Activated CD4-positive, alpha-beta memory T cell treated with anti-CD3 and anti-CD28 coated beads for 36 hours (primary cell): ENCODE results near the gene VTI1A. TPM values are rescaled to one million over a fixed set of nuclear protein-coding genes. Genes with fewer than 3 reads are reported as not detected.

Source experiments
- CTCF ChIA-PET: fragments of 350-600 bp; sonication (Branson Sonifier 250); formaldehyde crosslinking; loops from one replicate; lab custom pipeline; 2021; ENCODE audit warnings: antibody characterized with exemption, inconsistent platforms; lab: Charles Lee
- POLR2A ChIA-PET: fragments of 350-600 bp; sonication (Branson Sonifier 250); formaldehyde crosslinking; loops from one replicate; lab custom pipeline; 2021; ENCODE audit warnings: antibody characterized with exemption; lab: Charles Lee
- DNase-seq: peaks from one replicate; pipeline ENCODE4 v3.0.0-alpha.2; 2020
- H3K27ac Mint-ChIP-seq: one replicate; pipeline ENCODE4 v1.8.0; 2021; ENCODE audit warnings: mixed read lengths
- H3K27me3 Mint-ChIP-seq: one replicate; pipeline ENCODE4 v1.8.0; 2021; ENCODE audit warnings: mixed read lengths
- H3K36me3 Mint-ChIP-seq: one replicate; pipeline ENCODE4 v1.8.0; 2021; ENCODE audit warnings: mixed read lengths
- H3K4me1 Mint-ChIP-seq: one replicate; pipeline ENCODE4 v1.8.0; 2021; ENCODE audit warnings: low read depth, mixed read lengths
- H3K4me3 Mint-ChIP-seq: one replicate; pipeline ENCODE4 v1.8.0; 2021; ENCODE audit warnings: mild to moderate bottlenecking, mixed read lengths
- H3K9me3 Mint-ChIP-seq: one replicate; pipeline ENCODE4 v1.8.0; 2021; ENCODE audit warnings: mixed read lengths
- intact Hi-C: fragments of 100-400 bp; cut with micrococcal nuclease; formaldehyde crosslinking; loops from one replicate; pipeline ENCODE4 v1.15.1; 2023
- total RNA-seq, 2 experiments: library from RNA; stranded (reverse); gene quantifications; one replicate each; pipeline ENCODE4 v1.2.3, GENCODE V29; 2021

VTI1A gene
- total RNA-seq, 2 experiments from 2014 or later: 24.3 to 24.5 TPM

GRCh38 chr10:112835217-112835715 is 388.3 kb downstream of the VTI1A start:
- POLR2A ChIA-PET: no interaction called here
- H3K27ac Mint-ChIP-seq: no peak overlapping the region
- no peaks in the 10 kb centered on the region for H3K27me3 Mint-ChIP-seq
- DNase-seq: no peak
- peaks cover 13% of the 10 kb centered on the region for H3K9me3 Mint-ChIP-seq
- no peaks in the 10 kb centered on the region for H3K4me1 Mint-ChIP-seq
- CTCF ChIA-PET: no interaction called here
- H3K4me3 Mint-ChIP-seq: no peak overlapping the region
- H3K36me3 Mint-ChIP-seq: peaks cover 8% of the 10 kb centered on the region
- intact Hi-C loops: no loop called here

DNA sequence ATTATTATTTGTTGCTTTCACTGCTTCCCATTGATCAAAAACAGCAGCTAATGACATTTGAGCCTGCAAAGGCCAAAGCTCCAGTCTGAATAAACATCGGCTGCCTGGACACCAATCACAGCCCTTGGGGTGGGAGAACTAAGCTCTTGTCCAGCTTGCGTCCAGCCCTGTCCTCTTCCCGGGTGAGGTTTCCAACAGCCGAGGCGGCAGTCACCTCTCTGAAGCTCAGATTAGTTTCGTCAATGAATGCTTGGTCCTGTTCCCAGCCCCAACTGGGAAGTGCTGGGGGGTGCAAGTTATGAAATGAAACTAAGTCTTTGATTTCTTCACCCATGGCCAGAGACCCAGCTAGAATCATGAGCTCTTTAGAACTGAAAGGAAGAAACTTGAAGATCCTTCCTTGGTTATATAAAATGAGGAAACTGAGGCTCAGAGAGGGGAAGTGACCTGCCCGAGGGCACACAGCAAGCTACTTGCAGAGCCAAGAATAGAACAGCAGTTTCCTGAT is 389.0 kb downstream of the VTI1A start:
- H3K4me3 Mint-ChIP-seq: no peak overlapping the region
- no peak overlapping the region for H3K27ac Mint-ChIP-seq
- H3K9me3 Mint-ChIP-seq: peaks cover 14% of the 10 kb centered on the region
- POLR2A ChIA-PET: no interaction called here
- CTCF ChIA-PET: no interaction called here
- H3K4me1 Mint-ChIP-seq: no peaks in the 10 kb centered on the region
- intact Hi-C loops: no loop called here
- DNase-seq: no peak
- no peaks in the 10 kb centered on the region for H3K27me3 Mint-ChIP-seq
- H3K36me3 Mint-ChIP-seq: peaks cover 5% of the 10 kb centered on the region

DNA sequence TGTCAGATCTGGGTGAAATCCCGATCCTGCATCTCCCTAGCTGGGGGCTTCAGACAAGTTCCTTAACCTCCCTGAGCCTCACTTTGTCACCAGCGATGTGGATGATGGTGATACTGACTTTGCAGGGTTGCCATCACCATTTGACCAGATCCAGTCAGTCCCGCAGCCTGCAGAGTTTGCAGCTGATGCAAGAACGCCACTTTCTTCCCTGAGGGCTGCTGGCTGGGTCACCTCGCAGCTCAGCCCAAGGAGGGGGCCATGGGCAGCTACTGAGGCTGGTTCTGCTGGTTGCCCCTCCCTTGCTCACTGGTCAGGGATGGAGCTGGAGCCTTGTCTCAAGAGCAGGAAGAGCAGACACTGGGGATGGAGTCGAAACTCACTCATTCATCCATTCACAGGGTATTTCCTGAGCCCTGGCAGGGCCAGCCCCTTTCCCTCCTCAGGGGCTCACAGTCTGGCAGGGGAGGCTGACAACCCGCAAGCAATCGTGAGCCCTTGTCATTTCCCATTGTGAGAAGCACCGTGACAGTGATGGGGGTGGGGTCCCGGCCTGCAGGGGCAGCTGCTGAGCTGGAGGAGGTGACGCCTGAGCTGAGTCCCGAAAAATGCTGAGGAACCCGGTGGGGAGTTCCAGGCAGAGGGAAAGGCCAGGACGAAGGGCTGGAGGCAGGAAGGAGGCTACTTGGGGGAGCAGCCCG is 391.9 kb downstream of the VTI1A start:
- DNase-seq: no peak
- CTCF ChIA-PET: no interaction called here
- no peaks in the 10 kb centered on the region for H3K27me3 Mint-ChIP-seq
- no peaks in the 10 kb centered on the region for H3K36me3 Mint-ChIP-seq
- POLR2A ChIA-PET: interaction anchor here (0.5 kb wide), 1 partner anchor 154 kb away, joined by 3 read pairs; no protein-coding TSS in a partner anchor
- peaks cover 14% of the 10 kb centered on the region for H3K9me3 Mint-ChIP-seq
- intact Hi-C loops: no loop called here
- H3K27ac Mint-ChIP-seq: no peak overlapping the region
- no peak overlapping the region for H3K4me3 Mint-ChIP-seq
- no peaks in the 10 kb centered on the region for H3K4me1 Mint-ChIP-seq

DNA sequence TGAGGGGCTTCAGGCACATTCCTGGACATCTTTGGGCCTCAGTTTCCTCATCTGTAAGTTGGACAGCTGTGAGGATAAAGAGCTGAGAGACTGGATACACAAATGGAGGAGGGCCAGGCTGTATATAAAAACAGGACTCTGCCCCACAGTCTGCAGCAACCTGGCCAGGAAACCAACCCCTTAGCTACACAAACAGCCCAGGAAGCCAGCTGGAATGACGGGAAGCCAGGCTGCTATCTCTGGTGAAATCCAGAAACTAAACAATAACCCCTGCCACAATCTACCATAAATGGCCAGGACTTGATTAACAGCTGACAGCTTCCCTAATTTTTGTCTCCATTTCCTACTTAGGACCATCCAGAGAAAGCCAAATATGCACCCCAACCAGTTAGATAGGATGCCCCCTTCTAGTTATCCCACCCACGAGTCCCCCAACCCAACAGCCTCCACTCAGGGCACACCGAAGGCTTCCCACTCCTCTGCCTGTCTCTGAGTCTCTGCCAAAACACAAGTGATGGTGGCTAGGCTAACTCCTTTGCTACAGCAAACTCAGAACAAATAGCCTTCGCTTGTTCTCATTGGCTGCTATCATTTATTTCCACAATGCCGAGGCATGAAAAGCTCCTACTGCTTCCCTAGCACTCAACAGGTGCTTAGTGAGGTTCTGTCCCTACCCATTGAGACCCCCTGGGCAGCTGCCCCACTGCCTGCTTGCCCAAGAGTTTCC is 393.1 kb downstream of the VTI1A start:
- POLR2A ChIA-PET: no interaction called here
- intact Hi-C loops: no loop called here
- no peaks in the 10 kb centered on the region for H3K36me3 Mint-ChIP-seq
- H3K9me3 Mint-ChIP-seq: peaks cover 21% of the 10 kb centered on the region
- no peak for DNase-seq
- CTCF ChIA-PET: no interaction called here
- H3K4me3 Mint-ChIP-seq: no peak overlapping the region
- H3K27me3 Mint-ChIP-seq: no peaks in the 10 kb centered on the region
- H3K27ac Mint-ChIP-seq: no peak overlapping the region
- no peaks in the 10 kb centered on the region for H3K4me1 Mint-ChIP-seq

GRCh38 chr10:112841549-112841948 is 394.5 kb downstream of the VTI1A start:
- intact Hi-C loops: no loop called here
- H3K9me3 Mint-ChIP-seq: peaks cover 26% of the 10 kb centered on the region
- CTCF ChIA-PET: no interaction called here
- POLR2A ChIA-PET: no interaction called here
- H3K4me1 Mint-ChIP-seq: no peaks in the 10 kb centered on the region
- H3K4me3 Mint-ChIP-seq: no peak overlapping the region
- no peaks in the 10 kb centered on the region for H3K36me3 Mint-ChIP-seq
- H3K27me3 Mint-ChIP-seq: no peaks in the 10 kb centered on the region
- DNase-seq: no peak
- H3K27ac Mint-ChIP-seq: no peak overlapping the region

- no peak overlapping the region for H3K27ac Mint-ChIP-seq
- H3K4me1 Mint-ChIP-seq: no peaks in the 10 kb centered on the region
- no peaks in the 10 kb centered on the region for H3K27me3 Mint-ChIP-seq
- intact Hi-C loops: no loop called here
- CTCF ChIA-PET: no interaction called here
- no peak for DNase-seq
- H3K9me3 Mint-ChIP-seq: peaks cover 33% of the 10 kb centered on the region
- H3K36me3 Mint-ChIP-seq: peaks cover 8% of the 10 kb centered on the region
- no peak overlapping the region for H3K4me3 Mint-ChIP-seq
- POLR2A ChIA-PET: no interaction called here
Measured at GRCh38 chr10:112842832-112843360, 395.9 kb downstream of the VTI1A start.

GRCh38 chr10:112843623-112844022 is 396.6 kb downstream of the VTI1A start:
- Mint-ChIP-seq H3K4me1 (no peaks in the 10 kb centered on the region), H3K27ac (no peak overlapping the region), H3K36me3 (peaks cover 8% of the 10 kb centered on the region), H3K27me3 (no peaks in the 10 kb centered on the region), H3K4me3 (no peak overlapping the region), H3K9me3 (peaks cover 36% of the 10 kb centered on the region)
- CTCF ChIA-PET: no interaction called here
- POLR2A ChIA-PET: no interaction called here
- intact Hi-C loops: no loop called here
- no peak for DNase-seq

- ChIA-PET CTCF (no interaction called here), POLR2A (no interaction called here)
- no peaks in the 10 kb centered on the region for H3K4me1 Mint-ChIP-seq
- DNase-seq: no peak
- peaks cover 9% of the 10 kb centered on the region for H3K36me3 Mint-ChIP-seq
- intact Hi-C loops: no loop called here
- peaks cover 30% of the 10 kb centered on the region for H3K9me3 Mint-ChIP-seq
- H3K27ac Mint-ChIP-seq: no peak overlapping the region
- no peaks in the 10 kb centered on the region for H3K27me3 Mint-ChIP-seq
- H3K4me3 Mint-ChIP-seq: no peak overlapping the region
Measured at GRCh38 chr10:112844681-112845544, 397.9 kb downstream of the VTI1A start.

DNA sequence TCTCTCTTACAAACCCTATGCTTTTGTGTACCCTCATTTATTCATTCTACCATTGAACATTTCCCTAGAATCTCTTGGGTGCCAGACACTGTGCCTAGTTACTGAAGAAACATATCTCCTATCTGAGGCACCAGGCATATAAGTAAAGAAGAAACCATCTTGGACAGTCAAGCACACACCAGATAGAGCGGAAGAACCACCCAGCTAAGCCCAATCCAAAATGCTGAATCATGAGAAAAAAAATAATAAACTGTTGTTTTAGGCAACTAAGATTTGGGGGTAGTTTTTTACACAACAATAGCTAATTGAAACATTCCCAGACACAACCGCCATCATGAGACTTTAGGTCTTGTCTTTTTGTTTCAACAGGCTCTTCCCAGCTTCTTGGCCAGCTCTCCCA is 400.8 kb downstream of the VTI1A start:
- Mint-ChIP-seq H3K4me1 (no peaks in the 10 kb centered on the region), H3K36me3 (peaks cover 9% of the 10 kb centered on the region), H3K4me3 (no peak overlapping the region), H3K9me3 (peaks cover 26% of the 10 kb centered on the region), H3K27ac (no peak overlapping the region), H3K27me3 (no peaks in the 10 kb centered on the region)
- ChIA-PET CTCF (no interaction called here), POLR2A (no interaction called here)
- intact Hi-C loops: no loop called here
- DNase-seq: no peak

DNA sequence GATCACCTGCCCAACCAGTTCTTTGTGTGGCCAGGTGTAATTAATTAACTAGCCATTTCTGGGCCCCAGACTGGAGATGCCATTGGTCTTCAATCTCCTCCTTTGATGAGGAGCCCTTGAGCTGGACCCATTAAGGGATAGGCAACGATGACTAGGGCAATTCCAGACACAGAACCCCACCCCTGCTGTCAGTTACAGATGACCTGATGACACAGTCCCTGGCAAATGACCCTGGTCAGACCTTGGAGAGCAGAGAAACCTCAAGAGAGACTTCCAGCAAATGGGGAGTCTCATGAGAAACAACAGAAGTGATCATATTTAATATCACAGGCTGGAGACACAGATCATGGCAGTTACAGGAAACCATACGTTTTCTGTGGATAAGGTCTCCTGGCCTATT is 401.2 kb downstream of the VTI1A start:
- ChIA-PET POLR2A (no interaction called here), CTCF (no interaction called here)
- peaks cover 9% of the 10 kb centered on the region for H3K36me3 Mint-ChIP-seq
- H3K9me3 Mint-ChIP-seq: peaks cover 26% of the 10 kb centered on the region
- DNase-seq: no peak
- no peaks in the 10 kb centered on the region for H3K4me1 Mint-ChIP-seq
- H3K4me3 Mint-ChIP-seq: no peak overlapping the region
- no peak overlapping the region for H3K27ac Mint-ChIP-seq
- no peaks in the 10 kb centered on the region for H3K27me3 Mint-ChIP-seq
- intact Hi-C loops: no loop called here

- intact Hi-C loops: no loop called here
- no peak for DNase-seq
- CTCF ChIA-PET: no interaction called here
- POLR2A ChIA-PET: no interaction called here
- no peaks in the 10 kb centered on the region for H3K4me1 Mint-ChIP-seq
- no peak overlapping the region for H3K27ac Mint-ChIP-seq
- H3K4me3 Mint-ChIP-seq: no peak overlapping the region
- peaks cover 26% of the 10 kb centered on the region for H3K9me3 Mint-ChIP-seq
- peaks cover 9% of the 10 kb centered on the region for H3K36me3 Mint-ChIP-seq
- no peaks in the 10 kb centered on the region for H3K27me3 Mint-ChIP-seq
Measured at GRCh38 chr10:112848868-112849430, 401.9 kb downstream of the VTI1A start.
